Type B pancreatic cell (in vitro differentiated cells): ENCODE measurements around the gene NALF2. TPM values are rescaled to one million over a fixed set of nuclear protein-coding genes. Genes with fewer than 3 reads are reported as not detected.

ENCODE experiments used
- DNase-seq: peaks from one replicate; pipeline ENCODE4 v3.0.0; 2021; ENCODE audit warnings: mixed read lengths; ENCODE audit not compliant: unreplicated experiment; ENCODE audit errors: extremely low spot score
- H3K27ac Mint-ChIP-seq: 2 replicates; pipeline ENCODE4 v1.8.0; 2021; ENCODE audit warnings: mild to moderate bottlenecking, mixed read lengths
- H3K27me3 Mint-ChIP-seq: 2 replicates; pipeline ENCODE4 v1.8.0; 2021; ENCODE audit warnings: mixed read lengths
- H3K36me3 Mint-ChIP-seq: 2 replicates; pipeline ENCODE4 v1.8.0; 2021; ENCODE audit warnings: mixed read lengths
- H3K4me1 Mint-ChIP-seq: one replicate; pipeline ENCODE4 v1.8.0; 2021; ENCODE audit warnings: mixed read lengths; ENCODE audit not compliant: unreplicated experiment
- H3K4me3 Mint-ChIP-seq: 2 replicates; pipeline ENCODE4 v1.8.0; 2021; ENCODE audit warnings: mild to moderate bottlenecking, mixed read lengths
- H3K9me3 Mint-ChIP-seq: 2 replicates; pipeline ENCODE4 v1.8.0; 2021; ENCODE audit warnings: mixed read lengths
- CTCF ChIP-seq: fragments of 200-600 bp; sonication (generic); conservative IDR thresholded peaks from 2 replicates; pipeline ENCODE4 v1.5.0; 2021; ENCODE audit warnings: antibody characterized with exemption, mild to moderate bottlenecking
- total RNA-seq: library from RNA; stranded (reverse); gene quantifications from 2 replicates; pipeline ENCODE4 v1.2.1, GENCODE V29; 2021; ENCODE audit warnings: low replicate concordance

Gene NALF2
- total RNA-seq, 1 donor from 2014 or later: 3.4 TPM

GRCh38 chrX:69510137-69510715, 6.1 kb downstream of the NALF2 start:
- no peaks in the 10 kb centered on the region for H3K4me1 Mint-ChIP-seq
- H3K9me3 Mint-ChIP-seq: no peaks in the 10 kb centered on the region
- DNase-seq: no peak
- no peak for TF ChIP-seq CTCF
- H3K27ac Mint-ChIP-seq: no peak overlapping the region
- no peak overlapping the region for H3K4me3 Mint-ChIP-seq
- H3K27me3 Mint-ChIP-seq: peaks cover 26% of the 10 kb centered on the region
- H3K36me3 Mint-ChIP-seq: no peaks in the 10 kb centered on the region

- Mint-ChIP-seq H3K36me3 (no peaks in the 10 kb centered on the region), H3K9me3 (no peaks in the 10 kb centered on the region), H3K27ac (no peak overlapping the region), H3K4me1 (no peaks in the 10 kb centered on the region), H3K4me3 (no peak overlapping the region), H3K27me3 (peaks cover 21% of the 10 kb centered on the region)
- no peak for DNase-seq
- TF ChIP-seq CTCF: no peak
These were observed 6.9 kb downstream of the NALF2 start for GRCh38 chrX:69510914-69511513.

GRCh38 chrX:69522052-69522451, 17.9 kb downstream of the NALF2 start:
- Mint-ChIP-seq H3K27me3 (no peaks in the 10 kb centered on the region), H3K27ac (no peak overlapping the region), H3K4me3 (no peak overlapping the region), H3K4me1 (no peaks in the 10 kb centered on the region), H3K9me3 (no peaks in the 10 kb centered on the region), H3K36me3 (no peaks in the 10 kb centered on the region)
- no peak for TF ChIP-seq CTCF
- no peak for DNase-seq

GRCh38 chrX:69523314-69523713, 19.2 kb downstream of the NALF2 start:
- Mint-ChIP-seq H3K4me1 (no peaks in the 10 kb centered on the region), H3K36me3 (no peaks in the 10 kb centered on the region), H3K4me3 (no peak overlapping the region), H3K27ac (no peak overlapping the region), H3K27me3 (no peaks in the 10 kb centered on the region), H3K9me3 (no peaks in the 10 kb centered on the region)
- no peak for TF ChIP-seq CTCF
- no peak for DNase-seq

- no peak for TF ChIP-seq CTCF
- no peak for DNase-seq
- Mint-ChIP-seq H3K9me3 (no peaks in the 10 kb centered on the region), H3K4me3 (no peak overlapping the region), H3K27ac (no peak overlapping the region), H3K4me1 (no peaks in the 10 kb centered on the region), H3K36me3 (no peaks in the 10 kb centered on the region), H3K27me3 (no peaks in the 10 kb centered on the region)
These were observed 20.7 kb downstream of the NALF2 start for GRCh38 chrX:69524781-69525363.
